Vagina (tissue), 2 donors: ENCODE measurements around the gene SPOCK1.

Experiments used
- CTCF ChIP-seq, 3 experiments: fragments of 450-650 bp in 2 of 3; fragments of 200-600 bp in 1 of 3; sonication (generic) in 1 of 3; IDR thresholded peaks; one replicate each; pipeline ENCODE4 v1.5.1; 2017 to 2019; ENCODE audit warnings: antibody characterized with exemption in 3 of 3, mild to moderate bottlenecking in 2 of 3, moderate library complexity in 2 of 3
- POLR2A ChIP-seq, 2 donors: fragments of 450-650 bp; IDR thresholded peaks; one replicate each; pipeline ENCODE4 v1.6.1; 2017; ENCODE audit warnings: antibody characterized with exemption in 2 of 2, mild to moderate bottlenecking in 2 of 2, moderate library complexity in 2 of 2
- POLR2AphosphoS5 ChIP-seq, 2 donors: sonication (generic); formaldehyde crosslinking; IDR thresholded peaks; one replicate each; pipeline ENCODE4 v1.9.0; 2017; ENCODE audit warnings: antibody characterized with exemption in 2 of 2, mild to moderate bottlenecking in 2 of 2, low read depth in 1 of 2; ENCODE audit not compliant: insufficient read depth in 1 of 2

GRCh38 chr5:137466889-137467288 lies 32.2 kb downstream of the SPOCK1 start:
- no peak for TF ChIP-seq CTCF (IDR thresholded peaks at IDR 0.05)
- no peak for TF ChIP-seq POLR2A (IDR thresholded peaks at IDR 0.05)
- TF ChIP-seq POLR2AphosphoS5 (IDR thresholded peaks at IDR 0.05; ENCODE audit: insufficient read depth in 1 of 2, low read depth in 1 of 2): no peak
